ENCODE results near the gene MRPL44. TPM values are rescaled to one million over a fixed set of nuclear protein-coding genes. Genes with fewer than 3 reads are reported as not detected.
"Not testable (repeated sequence)": the region's sequence is repeated elsewhere in the genome, so short reads cannot be mapped to it uniquely, and the experiment has no call there.

Gene MRPL44
- total RNA-seq, 1 experiment from 2014 or later: 24.8 TPM

- H3K27ac ChIP-seq (ENCODE audit: low read length): no peak overlapping the region
- no peaks in the 10 kb centered on the region for H3K27me3 ChIP-seq (ENCODE audit: low read length)
- H3K4me3 ChIP-seq (ENCODE audit: low read length): no peak overlapping the region
- H3F3A ChIP-seq (ENCODE audit: low read length, unreplicated experiment): no peaks in the 10 kb centered on the region
- BruUV-seq (replicated peaks): no TSS peak
- H3K79me2 ChIP-seq (ENCODE audit: low read length): no peaks in the 10 kb centered on the region
- H4K20me1 ChIP-seq (ENCODE audit: low read length): no peaks in the 10 kb centered on the region
- ATAC-seq (no peak), DNase-seq (no peak)
- H3K9me2 ChIP-seq (replicated peaks; ENCODE audit: low read length): no peaks in the 10 kb centered on the region
- no peak overlapping the region for H3K9ac ChIP-seq (ENCODE audit: low read length)
- no peak for TF ChIP-seq EZH2phosphoT487 (IDR thresholded peaks at IDR 0.05; ENCODE audit: borderline replicate concordance, low read length)
- TF ChIP-seq CTCF (conservative IDR thresholded peaks at IDR 0.05; ENCODE audit: low read depth, low read length): no peak
- no peak for TF ChIP-seq EZH2 (IDR thresholded peaks at IDR 0.05; ENCODE audit: low read length, unreplicated experiment)
- 0 out of 2 replicates have a peak, but pooled peaks cover 3% of the 10 kb centered on the region for H3K4me1 ChIP-seq (ENCODE audit: insufficient read depth, low read length)
- no peak overlapping the region for H2AFZ ChIP-seq (ENCODE audit: low read length)
- ChIA-PET CTCF (no interaction called here), POLR2A (ENCODE audit: unreplicated experiment) (no interaction called here)
- intact Hi-C loops (cut with micrococcal nuclease): no loop called here
- no peak overlapping the region for H3K4me2 ChIP-seq (ENCODE audit: low read length)
- H3K36me3 ChIP-seq (ENCODE audit: low read depth, low read length): no peaks in the 10 kb centered on the region; the same call in 1 of the 2 replicates
- H3K9me3 ChIP-seq (ENCODE audit: low read length): no peaks in the 10 kb centered on the region
Observed at GRCh38 chr2:223997938-223998337, 40.7 kb downstream of the MRPL44 start.

- Histone ChIP-seq H3K9me2 (replicated peaks; ENCODE audit: low read length) (no peaks in the 10 kb centered on the region), H4K20me1 (ENCODE audit: low read length) (no peaks in the 10 kb centered on the region), H3K36me3 (ENCODE audit: low read depth, low read length) (no peaks in the 10 kb centered on the region; the same call in 1 of the 2 replicates), H3K9ac (ENCODE audit: low read length) (no peak overlapping the region), H3K79me2 (ENCODE audit: low read length) (no peaks in the 10 kb centered on the region), H3F3A (ENCODE audit: low read length, unreplicated experiment) (no peaks in the 10 kb centered on the region), H3K9me3 (ENCODE audit: low read length) (no peaks in the 10 kb centered on the region), H3K4me1 (ENCODE audit: insufficient read depth, low read length) (0 out of 2 replicates have a peak, but pooled peaks cover 3% of the 10 kb centered on the region), H3K4me3 (ENCODE audit: low read length) (no peak overlapping the region), H2AFZ (ENCODE audit: low read length) (no peak overlapping the region), H3K27me3 (ENCODE audit: low read length) (no peaks in the 10 kb centered on the region), H3K4me2 (ENCODE audit: low read length) (no peak overlapping the region), H3K27ac (ENCODE audit: low read length) (no peak overlapping the region)
- BruUV-seq (replicated peaks): no TSS peak
- POLR2A ChIA-PET (ENCODE audit: unreplicated experiment): no interaction called here
- DNase-seq (no peak), ATAC-seq (no peak)
- CTCF ChIA-PET: no interaction called here
- intact Hi-C loops (cut with micrococcal nuclease): no loop called here
- TF ChIP-seq CTCF (conservative IDR thresholded peaks at IDR 0.05; ENCODE audit: low read depth, low read length): no peak
- TF ChIP-seq EZH2 (IDR thresholded peaks at IDR 0.05; ENCODE audit: low read length, unreplicated experiment): no peak
- no peak for TF ChIP-seq EZH2phosphoT487 (IDR thresholded peaks at IDR 0.05; ENCODE audit: borderline replicate concordance, low read length)
Observed at GRCh38 chr2:223998948-223999347, 41.7 kb downstream of the MRPL44 start.

GRCh38 chr2:223999862-224000261, 42.6 kb downstream of the MRPL44 start:
- no peaks in the 10 kb centered on the region for H3K9me3 ChIP-seq (ENCODE audit: low read length)
- DNase-seq (no peak), ATAC-seq (no peak)
- H3K27me3 ChIP-seq (ENCODE audit: low read length): no peaks in the 10 kb centered on the region
- no peak for TF ChIP-seq EZH2phosphoT487 (IDR thresholded peaks at IDR 0.05; ENCODE audit: borderline replicate concordance, low read length)
- no peak for TF ChIP-seq CTCF (conservative IDR thresholded peaks at IDR 0.05; ENCODE audit: low read depth, low read length)
- no peak for TF ChIP-seq EZH2 (IDR thresholded peaks at IDR 0.05; ENCODE audit: low read length, unreplicated experiment)
- no peak overlapping the region for H3K4me2 ChIP-seq (ENCODE audit: low read length)
- no TSS peak for BruUV-seq (replicated peaks)
- H3F3A ChIP-seq (ENCODE audit: low read length, unreplicated experiment): no peaks in the 10 kb centered on the region
- no peaks in the 10 kb centered on the region for H4K20me1 ChIP-seq (ENCODE audit: low read length)
- no peak overlapping the region for H3K4me3 ChIP-seq (ENCODE audit: low read length)
- H3K79me2 ChIP-seq (ENCODE audit: low read length): no peaks in the 10 kb centered on the region
- H3K4me1 ChIP-seq (ENCODE audit: insufficient read depth, low read length): 0 out of 2 replicates have a peak, but pooled peaks cover 3% of the 10 kb centered on the region
- H3K27ac ChIP-seq (ENCODE audit: low read length): no peak overlapping the region
- ChIA-PET CTCF (no interaction called here), POLR2A (ENCODE audit: unreplicated experiment) (no interaction called here)
- no peak overlapping the region for H3K9ac ChIP-seq (ENCODE audit: low read length)
- no peaks in the 10 kb centered on the region; the same call in 1 of the 2 replicates for H3K36me3 ChIP-seq (ENCODE audit: low read depth, low read length)
- no peaks in the 10 kb centered on the region for H3K9me2 ChIP-seq (replicated peaks; ENCODE audit: low read length)
- intact Hi-C loops (cut with micrococcal nuclease): no loop called here
- H2AFZ ChIP-seq (ENCODE audit: low read length): no peak overlapping the region

GRCh38 chr2:224000662-224001061, 43.4 kb downstream of the MRPL44 start:
- ATAC-seq; H3K4me1 ChIP-seq (ENCODE audit: insufficient read depth, low read length); H3K9ac ChIP-seq (ENCODE audit: low read length); H2AFZ ChIP-seq (ENCODE audit: low read length); H3K9me2 ChIP-seq (replicated peaks; ENCODE audit: low read length); H3K9me3 ChIP-seq (ENCODE audit: low read length); POLR2A ChIA-PET (ENCODE audit: unreplicated experiment); intact Hi-C loops (cut with micrococcal nuclease); H3K27me3 ChIP-seq (ENCODE audit: low read length); H3F3A ChIP-seq (ENCODE audit: low read length, unreplicated experiment); DNase-seq; H3K36me3 ChIP-seq (ENCODE audit: low read depth, low read length); H3K79me2 ChIP-seq (ENCODE audit: low read length); H3K4me3 ChIP-seq (ENCODE audit: low read length); H3K4me2 ChIP-seq (ENCODE audit: low read length); CTCF ChIA-PET; BruUV-seq (replicated peaks); H3K27ac ChIP-seq (ENCODE audit: low read length); H4K20me1 ChIP-seq (ENCODE audit: low read length): not testable (repeated sequence)
